Measurements from ENCODE around the gene EPHA6.
"Not testable (repeated sequence)": the region's sequence is repeated elsewhere in the genome, so short reads cannot be mapped to it uniquely, and the experiment has no call there.

The EPHA6 gene

DNA sequence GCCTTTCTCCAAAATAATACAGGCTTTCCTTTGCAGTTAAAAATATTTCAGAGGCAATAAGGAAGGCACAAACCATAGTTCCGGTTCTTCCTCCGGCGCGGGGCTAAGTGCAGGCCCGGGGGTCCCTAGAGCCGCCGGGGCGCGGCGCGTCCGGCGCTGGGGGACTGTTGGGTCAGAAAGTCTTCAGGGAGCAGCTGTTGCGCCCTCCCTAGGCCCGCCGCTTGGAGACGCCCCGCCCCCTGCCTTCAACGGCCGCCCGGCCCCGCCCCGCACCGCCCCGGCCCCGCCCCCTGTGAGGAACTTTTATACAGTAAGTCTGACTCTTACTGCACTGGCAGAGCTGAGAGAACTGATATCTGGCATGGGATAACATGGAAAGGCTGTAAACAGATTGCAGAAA is 667.0 kb downstream of the EPHA6 start:
- no peaks in the 10 kb centered on the region; the same call in 1 of the 2 replicates for H3K9me3 ChIP-seq (ENCODE audit: control insufficient read depth, insufficient read depth, low read length)

DNA sequence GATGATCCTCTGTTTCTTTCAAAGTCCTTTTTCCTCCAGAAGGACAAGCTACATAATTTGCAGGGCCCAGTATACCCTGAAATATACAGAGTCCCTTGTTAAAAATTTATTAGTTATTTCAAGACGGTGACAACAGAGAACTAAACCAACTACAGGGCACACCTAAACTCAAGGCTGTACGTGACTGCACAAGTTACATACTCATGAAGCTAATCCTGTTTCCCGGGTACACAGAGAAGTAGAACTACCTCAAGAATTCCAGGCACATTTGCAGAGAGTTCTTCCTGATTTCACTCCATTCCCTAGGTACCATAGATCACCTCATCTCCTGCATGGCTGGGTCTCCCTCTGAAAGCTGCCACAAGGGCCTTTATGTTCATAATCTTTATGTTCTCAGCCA is 670.8 kb downstream of the EPHA6 start:
- Histone ChIP-seq H3K36me3 (ENCODE audit: insufficient read depth, low read length) (no peaks in the 10 kb centered on the region), H3K9me3 (ENCODE audit: control insufficient read depth, insufficient read depth, low read length) (no peaks in the 10 kb centered on the region; the same call in 1 of the 2 replicates), H3K9ac (ENCODE audit: low read depth, low read length) (no peak overlapping the region), H3K4me1 (ENCODE audit: insufficient read depth, low read length) (no peaks in the 10 kb centered on the region)

More for the DNA sequence above, 667.0 kb downstream of the EPHA6 start:
- Histone ChIP-seq H3K4me1 (ENCODE audit: insufficient read depth, low read length) (no peaks in the 10 kb centered on the region), H3K9ac (ENCODE audit: low read depth, low read length) (no peak overlapping the region), H3K36me3 (ENCODE audit: insufficient read depth, low read length) (no peaks in the 10 kb centered on the region)

GRCh38 chr3:97487587-97487986 is 673.2 kb downstream of the EPHA6 start:
- Histone ChIP-seq H3K4me1 (ENCODE audit: insufficient read depth, low read length) (no peaks in the 10 kb centered on the region), H3K9ac (ENCODE audit: low read depth, low read length) (no peak overlapping the region), H3K36me3 (ENCODE audit: insufficient read depth, low read length) (no peaks in the 10 kb centered on the region), H3K9me3 (ENCODE audit: control insufficient read depth, insufficient read depth, low read length) (no peaks in the 10 kb centered on the region; the same call in 1 of the 2 replicates)

DNA sequence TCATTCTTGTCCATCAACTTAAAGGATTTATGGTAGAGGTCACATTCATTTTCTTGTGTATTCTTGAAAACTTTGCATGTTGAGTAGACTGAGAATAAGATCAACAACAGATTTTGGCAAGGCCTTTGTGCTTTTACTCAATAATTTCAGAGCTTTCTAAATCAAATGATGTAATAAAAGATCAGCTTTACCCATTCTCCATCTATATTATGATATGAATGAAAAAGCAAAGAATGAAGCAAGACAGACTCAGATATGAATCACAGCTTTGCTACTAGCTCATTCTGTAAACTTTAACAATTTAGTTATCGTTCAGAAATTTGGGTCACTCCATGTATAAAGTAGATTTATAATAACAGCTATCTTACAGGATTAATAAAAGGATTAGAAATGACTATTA is 674.3 kb downstream of the EPHA6 start:
- H3K9me3 ChIP-seq (ENCODE audit: control insufficient read depth, insufficient read depth, low read length) = no peaks in the 10 kb centered on the region
- no peaks in the 10 kb centered on the region for H3K4me1 ChIP-seq (ENCODE audit: insufficient read depth, low read length)
- no peak overlapping the region for H3K9ac ChIP-seq (ENCODE audit: low read depth, low read length)
- H3K36me3 ChIP-seq (ENCODE audit: insufficient read depth, low read length) = no peaks in the 10 kb centered on the region

DNA sequence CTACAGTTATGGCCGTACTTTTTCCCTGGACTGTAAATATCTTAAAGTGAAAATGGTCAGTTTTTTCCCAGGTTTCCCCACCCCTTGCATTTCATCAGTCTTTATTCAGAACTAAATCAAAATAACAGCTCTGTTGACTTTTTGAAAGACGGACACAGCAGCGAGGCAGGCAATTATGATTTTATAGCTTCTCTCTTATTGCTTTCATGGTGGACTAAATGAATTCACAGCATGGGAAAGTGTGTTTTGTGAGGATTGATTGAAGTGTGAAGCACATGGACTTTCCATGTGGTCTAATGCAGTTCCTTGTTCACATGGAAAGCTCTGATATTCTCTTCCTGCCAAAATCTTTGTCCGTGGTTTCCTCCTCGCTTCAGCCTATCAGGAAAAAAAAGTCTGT is 681.5 kb downstream of the EPHA6 start:
- H3K9ac ChIP-seq (ENCODE audit: low read depth, low read length) = no peak overlapping the region
- H3K4me1 ChIP-seq (ENCODE audit: insufficient read depth, low read length) = no peaks in the 10 kb centered on the region
- no peaks in the 10 kb centered on the region for H3K36me3 ChIP-seq (ENCODE audit: insufficient read depth, low read length)
- H3K9me3 ChIP-seq (ENCODE audit: control insufficient read depth, insufficient read depth, low read length) = no peaks in the 10 kb centered on the region

GRCh38 chr3:97497138-97497537 is 682.7 kb downstream of the EPHA6 start:
- Histone ChIP-seq H3K9me3 (ENCODE audit: control insufficient read depth, insufficient read depth, low read length) (no peaks in the 10 kb centered on the region), H3K9ac (ENCODE audit: low read depth, low read length) (no peak overlapping the region), H3K36me3 (ENCODE audit: insufficient read depth, low read length) (no peaks in the 10 kb centered on the region), H3K4me1 (ENCODE audit: insufficient read depth, low read length) (no peaks in the 10 kb centered on the region)

DNA sequence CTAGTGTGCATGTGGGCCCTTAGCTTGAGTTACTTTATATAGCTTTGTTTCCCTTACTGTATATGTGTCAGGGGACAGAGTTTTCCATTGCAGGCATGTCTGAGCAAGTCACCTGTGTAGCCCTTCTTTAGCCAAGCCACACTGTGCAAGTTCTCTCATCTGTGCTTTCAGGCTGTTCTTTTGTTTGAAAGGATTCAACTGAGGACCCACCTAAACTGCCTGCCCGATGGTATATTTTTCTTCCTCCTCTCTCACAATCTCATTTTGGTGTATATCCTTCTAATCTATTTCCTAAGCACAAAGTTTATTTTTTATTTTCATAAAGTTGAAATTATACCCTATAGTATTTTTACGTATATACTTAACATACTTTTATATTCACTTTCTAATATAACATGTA is 690.1 kb downstream of the EPHA6 start:
- H3K36me3 ChIP-seq (ENCODE audit: insufficient read depth, low read length) = no peaks in the 10 kb centered on the region
- H3K9me3 ChIP-seq (ENCODE audit: control insufficient read depth, insufficient read depth, low read length) = peaks cover 5% of the 10 kb centered on the region
- no peaks in the 10 kb centered on the region for H3K4me1 ChIP-seq (ENCODE audit: insufficient read depth, low read length)
- no peak overlapping the region for H3K9ac ChIP-seq (ENCODE audit: low read depth, low read length)

GRCh38 chr3:97510795-97511194 is 696.4 kb downstream of the EPHA6 start:
- Histone ChIP-seq H3K9me3 (ENCODE audit: control insufficient read depth, insufficient read depth, low read length) (no peaks in the 10 kb centered on the region), H3K4me1 (ENCODE audit: insufficient read depth, low read length) (no peaks in the 10 kb centered on the region), H3K36me3 (ENCODE audit: insufficient read depth, low read length) (no peaks in the 10 kb centered on the region), H3K9ac (ENCODE audit: low read depth, low read length) (no peak overlapping the region)

- no peaks in the 10 kb centered on the region for H3K9me3 ChIP-seq (ENCODE audit: control insufficient read depth, insufficient read depth, low read length)
These were observed 700.7 kb downstream of the EPHA6 start for GRCh38 chr3:97515076-97515475.

DNA sequence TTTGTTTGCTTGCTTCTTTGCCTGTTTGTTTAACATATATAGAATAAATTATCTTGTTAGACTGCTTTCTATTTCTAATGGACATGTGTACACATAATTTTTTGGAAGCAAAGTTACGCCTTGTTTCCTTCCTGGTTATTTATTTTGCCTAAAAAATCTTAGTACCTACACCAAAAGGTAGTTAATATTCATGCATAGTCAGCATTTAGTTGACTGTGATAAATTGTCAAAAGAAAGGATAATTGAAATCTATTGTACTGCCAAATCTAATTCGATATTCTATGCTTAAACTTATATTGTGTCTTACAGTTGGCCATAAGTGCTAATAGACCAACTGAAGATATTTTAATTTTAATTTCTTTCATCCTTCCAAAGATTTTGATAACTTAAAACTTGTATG is 716.3 kb downstream of the EPHA6 start:
- no peak overlapping the region for H3K9ac ChIP-seq (ENCODE audit: low read depth, low read length)
- no peaks in the 10 kb centered on the region for H3K4me1 ChIP-seq (ENCODE audit: insufficient read depth, low read length)
- no peaks in the 10 kb centered on the region for H3K36me3 ChIP-seq (ENCODE audit: insufficient read depth, low read length)
- no peaks in the 10 kb centered on the region for H3K9me3 ChIP-seq (ENCODE audit: control insufficient read depth, insufficient read depth, low read length)

More at GRCh38 chr3:97515076-97515475, 700.7 kb downstream of the EPHA6 start:
- no peaks in the 10 kb centered on the region for H3K4me1 ChIP-seq (ENCODE audit: insufficient read depth, low read length)
- H3K36me3 ChIP-seq (ENCODE audit: insufficient read depth, low read length) = no peaks in the 10 kb centered on the region
- H3K9ac ChIP-seq (ENCODE audit: low read depth, low read length) = no peak overlapping the region

DNA sequence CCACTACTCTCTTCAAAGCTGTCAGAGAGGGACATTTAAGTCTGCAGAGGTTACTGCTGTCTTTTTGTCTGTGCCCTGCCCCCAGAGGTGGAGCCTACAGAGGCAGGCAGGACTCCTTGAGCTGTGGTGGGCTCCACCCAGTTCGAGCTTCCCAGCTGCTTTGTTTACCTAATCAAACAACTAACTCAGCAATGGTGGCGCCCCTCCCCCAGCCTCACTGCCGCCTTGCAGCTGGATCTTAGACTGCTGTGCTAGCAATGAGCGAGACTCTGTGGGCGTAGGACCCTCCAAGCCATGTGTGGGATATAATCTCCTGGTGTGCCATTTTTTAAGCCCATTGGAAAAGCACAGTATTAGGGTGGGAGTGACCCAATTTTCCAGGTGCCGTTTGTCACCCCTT is 733.2 kb downstream of the EPHA6 start:
- not testable (repeated sequence) for H3K9ac ChIP-seq (ENCODE audit: low read depth, low read length); H3K4me1 ChIP-seq (ENCODE audit: insufficient read depth, low read length); H3K36me3 ChIP-seq (ENCODE audit: insufficient read depth, low read length); H3K9me3 ChIP-seq (ENCODE audit: control insufficient read depth, insufficient read depth, low read length)

- H3K9me3 ChIP-seq (ENCODE audit: control insufficient read depth, insufficient read depth, low read length) = no peaks in the 10 kb centered on the region; the same call in 1 of the 2 replicates
- H3K4me1 ChIP-seq (ENCODE audit: insufficient read depth, low read length) = no peaks in the 10 kb centered on the region
- H3K36me3 ChIP-seq (ENCODE audit: insufficient read depth, low read length) = no peaks in the 10 kb centered on the region
- H3K9ac ChIP-seq (ENCODE audit: low read depth, low read length) = no peak overlapping the region
These were observed 736.0 kb downstream of the EPHA6 start for GRCh38 chr3:97550408-97550807.

DNA sequence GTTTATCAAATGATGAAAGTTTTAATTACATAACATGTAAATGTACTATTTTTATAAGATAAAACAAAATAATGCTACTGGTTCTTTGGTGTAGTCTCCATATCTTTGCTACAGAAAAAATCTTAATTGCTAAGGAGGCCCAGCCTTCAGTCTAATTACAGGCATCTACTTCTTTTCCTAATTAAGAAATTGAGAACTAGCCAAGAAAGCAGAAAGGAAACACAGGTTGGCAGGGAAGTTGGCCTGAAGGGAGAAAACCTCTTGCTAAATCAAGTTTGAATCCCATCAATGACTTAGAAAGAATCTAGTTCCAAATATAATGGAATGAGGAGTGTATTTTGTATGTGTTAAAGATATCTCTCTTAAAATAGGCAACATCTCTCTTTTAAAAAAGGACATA is 737.8 kb downstream of the EPHA6 start:
- Histone ChIP-seq H3K9me3 (ENCODE audit: control insufficient read depth, insufficient read depth, low read length) (no peaks in the 10 kb centered on the region; the same call in 1 of the 2 replicates), H3K4me1 (ENCODE audit: insufficient read depth, low read length) (no peaks in the 10 kb centered on the region), H3K36me3 (ENCODE audit: insufficient read depth, low read length) (no peaks in the 10 kb centered on the region), H3K9ac (ENCODE audit: low read depth, low read length) (no peak overlapping the region)

- Histone ChIP-seq H3K9ac (ENCODE audit: low read depth, low read length) (no peak overlapping the region), H3K4me1 (ENCODE audit: insufficient read depth, low read length) (0 out of 2 replicates have a peak, but pooled peaks cover 4% of the 10 kb centered on the region), H3K36me3 (ENCODE audit: insufficient read depth, low read length) (no peaks in the 10 kb centered on the region), H3K9me3 (ENCODE audit: control insufficient read depth, insufficient read depth, low read length) (no peaks in the 10 kb centered on the region)
These were observed 761.3 kb downstream of the EPHA6 start for GRCh38 chr3:97575742-97576141.

GRCh38 chr3:97576221-97576620 is 761.8 kb downstream of the EPHA6 start:
- Histone ChIP-seq H3K9ac (ENCODE audit: low read depth, low read length) (no peak overlapping the region), H3K36me3 (ENCODE audit: insufficient read depth, low read length) (no peaks in the 10 kb centered on the region), H3K9me3 (ENCODE audit: control insufficient read depth, insufficient read depth, low read length) (no peaks in the 10 kb centered on the region), H3K4me1 (ENCODE audit: insufficient read depth, low read length) (0 out of 2 replicates have a peak, but pooled peaks cover 4% of the 10 kb centered on the region)

DNA sequence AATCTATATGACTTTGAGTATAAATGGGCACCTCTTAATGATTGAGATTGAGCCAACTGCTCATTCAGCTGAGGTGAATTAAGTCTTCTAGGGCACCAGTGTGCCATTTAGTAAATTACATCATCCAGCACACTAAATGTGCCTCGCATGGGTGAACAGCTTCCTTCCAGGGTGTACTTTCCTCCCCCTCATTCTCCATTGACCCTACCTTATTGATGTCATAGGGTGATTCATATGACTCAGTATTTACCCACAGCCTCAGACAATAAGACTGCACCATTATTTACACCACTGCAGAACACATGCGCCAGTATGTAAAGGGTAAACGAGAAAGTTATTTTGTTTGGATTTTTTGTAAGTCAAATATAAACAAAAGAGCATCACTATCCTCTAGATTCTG is 765.0 kb downstream of the EPHA6 start:
- H3K9ac ChIP-seq (ENCODE audit: low read depth, low read length) = no peak overlapping the region
- H3K9me3 ChIP-seq (ENCODE audit: control insufficient read depth, insufficient read depth, low read length) = no peaks in the 10 kb centered on the region
- H3K4me1 ChIP-seq (ENCODE audit: insufficient read depth, low read length) = 0 out of 2 replicates have a peak, but pooled peaks cover 4% of the 10 kb centered on the region

More for the DNA sequence above, 765.0 kb downstream of the EPHA6 start:
- no peaks in the 10 kb centered on the region for H3K36me3 ChIP-seq (ENCODE audit: insufficient read depth, low read length)
